Fibroblast of lung (primary cell): ENCODE measurements around the gene GSG1L. TPM values are rescaled to one million over a fixed set of nuclear protein-coding genes. Genes with fewer than 3 reads are reported as not detected.

Experiments used
- DNase-seq, 2 donors: peaks; one replicate each; pipeline versions ENCODE4 v3.0.0 to v3.0.0-alpha.2; 2010; ENCODE audit warnings: low read depth in 2 of 2
- H2AFZ ChIP-seq: 2 replicates; pipeline ENCODE4 v1.5.1; 2012; ENCODE audit warnings: low read length, control low read depth, inconsistent platforms
- H3K27ac ChIP-seq: 2 replicates; pipeline ENCODE4 v1.5.1; 2011; ENCODE audit warnings: low read length, control low read depth; ENCODE audit not compliant: insufficient read depth
- H3K27me3 ChIP-seq: 2 replicates; pipeline ENCODE4 v1.5.1; 2011; ENCODE audit warnings: mild to moderate bottlenecking, low read length; ENCODE audit not compliant: control insufficient read depth, insufficient read depth
- H3K36me3 ChIP-seq: 2 replicates; pipeline ENCODE4 v1.5.1; 2011; ENCODE audit warnings: low read length; ENCODE audit not compliant: control insufficient read depth, insufficient read depth
- H3K4me1 ChIP-seq: 2 replicates; pipeline ENCODE4 v1.5.1; 2011; ENCODE audit warnings: low read length; ENCODE audit not compliant: control insufficient read depth, insufficient read depth; ENCODE audit errors: extremely low read depth
- H3K4me2 ChIP-seq: 2 replicates; pipeline ENCODE4 v1.5.1; 2011; ENCODE audit warnings: low read length, control low read depth; ENCODE audit not compliant: insufficient read depth; ENCODE audit errors: extremely low read depth
- H3K4me3 ChIP-seq, 4 experiments: fragments of 200-600 bp in 1 of 4; sonication (generic) in 1 of 4; replicated peaks in 1 of 4; 2 replicates each; pipeline ENCODE4 v1.5.1; 2011 to 2016; ENCODE audit warnings: low read length in 4 of 4, low read depth in 3 of 4, mild to moderate bottlenecking in 3 of 4, control low read depth in 2 of 4, inconsistent platforms in 1 of 4, mixed read lengths in 1 of 4; ENCODE audit not compliant: insufficient read depth in 1 of 4; ENCODE audit errors: control extremely low read depth in 1 of 4
- H3K79me2 ChIP-seq: 2 replicates; pipeline ENCODE4 v1.5.1; 2012; ENCODE audit warnings: mild to moderate bottlenecking, low read length, inconsistent platforms; ENCODE audit not compliant: control insufficient read depth, insufficient read depth
- H3K9ac ChIP-seq: 2 replicates; pipeline ENCODE4 v1.5.1; 2011; ENCODE audit warnings: mild to moderate bottlenecking, low read length, control low read depth; ENCODE audit not compliant: insufficient read depth
- H3K9me3 ChIP-seq: 2 replicates; pipeline ENCODE4 v1.5.1; 2012; ENCODE audit warnings: low read depth, low read length; ENCODE audit not compliant: control insufficient read depth, insufficient read depth
- H4K20me1 ChIP-seq: 2 replicates; pipeline ENCODE4 v1.5.1; 2011; ENCODE audit warnings: low read length; ENCODE audit not compliant: control insufficient read depth, insufficient read depth; ENCODE audit errors: extremely low read depth
- CTCF ChIP-seq, 2 donors: IDR thresholded peaks in 1 of 2; conservative IDR thresholded peaks in 1 of 2; 1 replicate in 1 of 2; 2 replicates in 1 of 2; pipeline ENCODE4 v1.5.1; 2011 to 2012; ENCODE audit warnings: low read length in 2 of 2, control low read depth in 1 of 2, inconsistent platforms in 1 of 2, low read depth in 1 of 2, mild to moderate bottlenecking in 1 of 2
- EZH2 ChIP-seq: IDR thresholded peaks from 2 replicates; pipeline ENCODE4 v1.5.1; 2012; ENCODE audit warnings: low read length, control low read depth, mild to moderate bottlenecking; ENCODE audit errors: missing control alignments
- polyA plus RNA-seq, 2 donors: library from polyadenylated mRNA; depleted of rRNA in 1 of 2; stranded (reverse) in 1 of 2; unstranded in 1 of 2; fragments of >200 nt; gene quantifications; 2 replicates each; pipeline ENCODE4 v1.2.1, GENCODE V29; 2011 to 2012; ENCODE audit warnings: missing spikeins in 1 of 2
- total RNA-seq: library from RNA; depleted of rRNA; stranded (reverse); fragments of >200 nt; gene quantifications from 2 replicates; pipeline ENCODE4 v1.2.1, GENCODE V29; 2014

GSG1L gene
- total and polyA plus RNA-seq, 2 donors (not counting 1 experiment from before 2014, with no cell fraction given), result not detected

GRCh38 chr16:27867122-27868110, 196.1 kb downstream of the GSG1L start:
- DNase-seq, result peak; percentile 61 to 67
- Histone ChIP-seq H4K20me1 (no peaks in the 10 kb centered on the region), H3K4me1 (no peaks in the 10 kb centered on the region), H3K27me3 (no peaks in the 10 kb centered on the region), H2AFZ (no peak overlapping the region), H3K9ac (no peak overlapping the region), H3K27ac (no peak overlapping the region), H3K4me3 (no peak overlapping the region), H3K36me3 (no peaks in the 10 kb centered on the region), H3K4me2 (no peak overlapping the region), H3K79me2 (no peaks in the 10 kb centered on the region), H3K9me3 (no peaks in the 10 kb centered on the region)
- no peak for TF ChIP-seq EZH2
- peak; percentile 37 to 43 for TF ChIP-seq CTCF (conservative IDR thresholded peaks at IDR 0.05 in 1 of 2, IDR thresholded peaks at IDR 0.05 in 1 of 2; ENCODE audit: low read depth in 1 of 2, low read length in 2 of 2)

- no peak overlapping the region for H3K4me2 ChIP-seq
- H3K27me3 ChIP-seq, result no peaks in the 10 kb centered on the region
- no peaks in the 10 kb centered on the region for H3K9me3 ChIP-seq
- H3K79me2 ChIP-seq, result no peaks in the 10 kb centered on the region
- H3K36me3 ChIP-seq, result no peaks in the 10 kb centered on the region
- TF ChIP-seq CTCF (conservative IDR thresholded peaks at IDR 0.05 in 1 of 2, IDR thresholded peaks at IDR 0.05 in 1 of 2; ENCODE audit: low read depth in 1 of 2, low read length in 2 of 2) (no peak), EZH2 (no peak)
- H3K4me1 ChIP-seq, result no peaks in the 10 kb centered on the region
- H3K27ac ChIP-seq, result no peak overlapping the region
- H3K4me3 ChIP-seq, result no peak overlapping the region
- no peaks in the 10 kb centered on the region for H4K20me1 ChIP-seq
- H2AFZ ChIP-seq, result no peak overlapping the region
- H3K9ac ChIP-seq, result no peak overlapping the region
- no peak for DNase-seq
Measured at GRCh38 chr16:27863377-27863776, 200.1 kb downstream of the GSG1L start.

- DNase-seq, result no peak
- Histone ChIP-seq H3K79me2 (no peaks in the 10 kb centered on the region), H3K4me3 (no peak overlapping the region), H2AFZ (no peak overlapping the region), H3K27ac (no peak overlapping the region), H4K20me1 (no peaks in the 10 kb centered on the region), H3K4me2 (no peak overlapping the region), H3K9ac (no peak overlapping the region), H3K4me1 (no peaks in the 10 kb centered on the region), H3K36me3 (no peaks in the 10 kb centered on the region), H3K9me3 (no peaks in the 10 kb centered on the region), H3K27me3 (no peaks in the 10 kb centered on the region)
- TF ChIP-seq EZH2, result no peak
- TF ChIP-seq CTCF (conservative IDR thresholded peaks at IDR 0.05 in 1 of 2, IDR thresholded peaks at IDR 0.05 in 1 of 2; ENCODE audit: low read depth in 1 of 2, low read length in 2 of 2), result no peak
Measured at GRCh38 chr16:27862953-27863352, 200.6 kb downstream of the GSG1L start.
